PC-3 (cell line): ENCODE data around the gene ZNF862. TPM values are rescaled to one million over a fixed set of nuclear protein-coding genes. Genes with fewer than 3 reads are reported as not detected.
A peak's percentile ranks its signal among the peaks of the same experiment; 100 is the strongest.

ENCODE experiments used
- ATAC-seq: fragments of 200-7000 bp; cut with Tn5 transposase; 2 replicates; pipeline ENCODE4 v1.9.1; 2020; ENCODE audit warnings: mild to moderate bottlenecking, moderate library complexity
- BruUV-seq: library from RNA; stranded (reverse); fragments of 400-500 nt; replicated peaks from 2 replicates; lab custom pipeline; 2021; lab: Mats Ljungman, UMichigan
- CTCF ChIA-PET: fragments of 300-600 bp; sonication (Branson Sonifier 250); formaldehyde crosslinking; loops from one replicate; lab custom pipeline; 2022; ENCODE audit warnings: antibody characterized with exemption; lab: Charles Lee
- POLR2A ChIA-PET: fragments of 300-600 bp; sonication (Branson Sonifier 250); formaldehyde crosslinking; loops from one replicate; lab custom pipeline; 2022; ENCODE audit warnings: antibody characterized with exemption; ENCODE audit not compliant: unreplicated experiment; lab: Charles Lee
- DNase-seq: peaks from one replicate; pipeline ENCODE4 v3.0.0-alpha.2; 2015
- H2AFZ ChIP-seq: fragments of 300-600 bp; sonication (generic); 2 replicates; pipeline ENCODE4 v1.6.0; 2016; ENCODE audit warnings: antibody characterized with exemption, low read length
- H3F3A ChIP-seq: fragments of 300-600 bp; sonication (generic); one replicate; pipeline ENCODE4 v1.6.0; 2017; ENCODE audit warnings: antibody characterized with exemption, low read length, control low read depth, mild to moderate bottlenecking; ENCODE audit not compliant: unreplicated experiment
- H3K27ac ChIP-seq: fragments of 300-600 bp; sonication (generic); 2 replicates; pipeline ENCODE4 v1.5.1; 2016; ENCODE audit warnings: mild to moderate bottlenecking, low read length
- H3K27me3 ChIP-seq: fragments of 300-600 bp; sonication (generic); 2 replicates; pipeline ENCODE4 v1.6.1; 2016; ENCODE audit warnings: low read length, mixed read lengths
- H3K36me3 ChIP-seq: fragments of 300-600 bp; sonication (generic); 2 replicates; pipeline ENCODE4 v1.6.1; 2016; ENCODE audit warnings: low read depth, mixed run types, low read length, mixed read lengths
- H3K4me1 ChIP-seq: fragments of 300-600 bp; sonication (generic); 2 replicates; pipeline ENCODE4 v1.5.1; 2016; ENCODE audit warnings: low read length; ENCODE audit not compliant: insufficient read depth
- H3K4me2 ChIP-seq: fragments of 300-600 bp; sonication (generic); 2 replicates; pipeline ENCODE4 v1.6.0; 2016; ENCODE audit warnings: low read length
- H3K4me3 ChIP-seq: fragments of 300-600 bp; sonication (generic); 2 replicates; pipeline ENCODE4 v1.5.1; 2016; ENCODE audit warnings: mild to moderate bottlenecking, low read length, mixed read lengths
- H3K79me2 ChIP-seq: fragments of 300-600 bp; sonication (generic); 2 replicates; pipeline ENCODE4 v1.6.1; 2017; ENCODE audit warnings: low read length, mixed read lengths
- H3K9ac ChIP-seq: fragments of 300-600 bp; sonication (generic); 2 replicates; pipeline ENCODE4 v1.6.0; 2016; ENCODE audit warnings: mild to moderate bottlenecking, low read length
- H3K9me2 ChIP-seq: fragments of 300-600 bp; sonication (generic); replicated peaks from 2 replicates; pipeline ENCODE4 v1.6.1; 2016; ENCODE audit warnings: mixed run types, low read length, mixed read lengths
- H3K9me3 ChIP-seq: fragments of 300-600 bp; sonication (generic); 2 replicates; pipeline ENCODE4 v1.6.1; 2016; ENCODE audit warnings: low read length, mixed read lengths
- H4K20me1 ChIP-seq: fragments of 300-600 bp; sonication (generic); 2 replicates; pipeline ENCODE4 v1.6.1; 2016; ENCODE audit warnings: low read length, mixed read lengths
- EZH2 ChIP-seq: fragments of 300-600 bp; sonication (generic); IDR thresholded peaks from one replicate; pipeline ENCODE4 v1.6.1; 2017; ENCODE audit warnings: antibody characterized with exemption, mild to moderate bottlenecking, low read length; ENCODE audit not compliant: unreplicated experiment
- EZH2phosphoT487 ChIP-seq: fragments of 300-600 bp; sonication (generic); IDR thresholded peaks from 2 replicates; pipeline ENCODE4 v1.6.1; 2018; ENCODE audit warnings: mild to moderate bottlenecking, antibody characterized with exemption, low read length, borderline replicate concordance
- intact Hi-C: fragments of 100-400 bp; cut with micrococcal nuclease; formaldehyde crosslinking; loops from 2 replicates; pipeline ENCODE4 v1.9.0; 2023
- total RNA-seq: library from RNA; depleted of rRNA; stranded (reverse); fragments of >200 nt; gene quantifications from 2 replicates; pipeline ENCODE4 v1.2.3, GENCODE V29; 2014
- TF ChIP-seq, protein P1 (sequence below): fragments of 300-600 bp; sonication (generic); conservative IDR thresholded peaks from 2 replicates; pipeline ENCODE4 v1.5.1; 2017; ENCODE audit warnings: antibody characterized with exemption, low read depth, mild to moderate bottlenecking, low read length

The ZNF862 gene
- total RNA-seq, 1 experiment from 2014 or later = 3.0 TPM

GRCh38 chr7:149882248-149883047 lies 44.3 kb downstream of the ZNF862 start:
- Histone ChIP-seq H3K27ac (no peak overlapping the region), H3K4me2 (no peak overlapping the region), H3K4me1 (no peaks in the 10 kb centered on the region), H3K9ac (no peak overlapping the region), H3K9me3 (no peaks in the 10 kb centered on the region), H3K79me2 (no peaks in the 10 kb centered on the region), H3K9me2 (no peaks in the 10 kb centered on the region), H3K4me3 (no peak overlapping the region), H3F3A (no peaks in the 10 kb centered on the region), H3K36me3 (no peaks in the 10 kb centered on the region), H4K20me1 (no peaks in the 10 kb centered on the region), H3K27me3 (no peaks in the 10 kb centered on the region), H2AFZ (no peak overlapping the region)
- BruUV-seq = no TSS peak
- ATAC-seq = no peak
- CTCF ChIA-PET = no interaction called here
- intact Hi-C loops = loop anchor here (5.0 to 10.0 kb wide), 2 partner anchors 162 to 395 kb away; no protein-coding TSS in a partner anchor
- POLR2A ChIA-PET = no interaction called here
- TF ChIP-seq EZH2phosphoT487 = no peak
- TF ChIP-seq, protein P1, sequence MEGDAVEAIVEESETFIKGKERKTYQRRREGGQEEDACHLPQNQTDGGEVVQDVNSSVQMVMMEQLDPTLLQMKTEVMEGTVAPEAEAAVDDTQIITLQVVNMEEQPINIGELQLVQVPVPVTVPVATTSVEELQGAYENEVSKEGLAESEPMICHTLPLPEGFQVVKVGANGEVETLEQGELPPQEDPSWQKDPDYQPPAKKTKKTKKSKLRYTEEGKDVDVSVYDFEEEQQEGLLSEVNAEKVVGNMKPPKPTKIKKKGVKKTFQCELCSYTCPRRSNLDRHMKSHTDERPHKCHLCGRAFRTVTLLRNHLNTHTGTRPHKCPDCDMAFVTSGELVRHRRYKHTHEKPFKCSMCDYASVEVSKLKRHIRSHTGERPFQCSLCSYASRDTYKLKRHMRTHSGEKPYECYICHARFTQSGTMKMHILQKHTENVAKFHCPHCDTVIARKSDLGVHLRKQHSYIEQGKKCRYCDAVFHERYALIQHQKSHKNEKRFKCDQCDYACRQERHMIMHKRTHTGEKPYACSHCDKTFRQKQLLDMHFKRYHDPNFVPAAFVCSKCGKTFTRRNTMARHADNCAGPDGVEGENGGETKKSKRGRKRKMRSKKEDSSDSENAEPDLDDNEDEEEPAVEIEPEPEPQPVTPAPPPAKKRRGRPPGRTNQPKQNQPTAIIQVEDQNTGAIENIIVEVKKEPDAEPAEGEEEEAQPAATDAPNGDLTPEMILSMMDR = no peak
- no peak for DNase-seq

GRCh38 chr7:149883048-149883438 lies 44.9 kb downstream of the ZNF862 start:
- no peak overlapping the region for H3K9ac ChIP-seq
- H3K4me3 ChIP-seq = no peak overlapping the region
- POLR2A ChIA-PET = no interaction called here
- H3K79me2 ChIP-seq = no peaks in the 10 kb centered on the region
- no peak overlapping the region for H3K27ac ChIP-seq
- no TSS peak for BruUV-seq
- H3K9me2 ChIP-seq = no peaks in the 10 kb centered on the region
- H3K36me3 ChIP-seq = no peaks in the 10 kb centered on the region
- TF ChIP-seq EZH2phosphoT487 (no peak), EZH2 (no peak)
- TF ChIP-seq, protein P1 = no peak
- CTCF ChIA-PET = no interaction called here
- no peak overlapping the region for H3K4me2 ChIP-seq
- H2AFZ ChIP-seq = no peak overlapping the region
- DNase-seq (no peak), ATAC-seq (no peak)
- no peaks in the 10 kb centered on the region for H3F3A ChIP-seq
- H4K20me1 ChIP-seq = no peaks in the 10 kb centered on the region
- intact Hi-C loops = loop anchor here (5.0 to 10.0 kb wide), 2 partner anchors 162 to 394 kb away; no protein-coding TSS in a partner anchor
- H3K9me3 ChIP-seq = no peaks in the 10 kb centered on the region
- no peaks in the 10 kb centered on the region for H3K4me1 ChIP-seq
- no peaks in the 10 kb centered on the region for H3K27me3 ChIP-seq

- peak; percentile 47 for DNase-seq
Observed at GRCh38 chr7:149883452-149883861, 45.3 kb downstream of the ZNF862 start.

More at GRCh38 chr7:149883452-149883861, 45.3 kb downstream of the ZNF862 start:
- H3K4me1 ChIP-seq = no peaks in the 10 kb centered on the region
- no peaks in the 10 kb centered on the region for H3K9me3 ChIP-seq
- no peak overlapping the region for H3K4me3 ChIP-seq
- TF ChIP-seq, protein P1 = peak; percentile 68
- TF ChIP-seq EZH2 (no peak), EZH2phosphoT487 (no peak)
- H3K27ac ChIP-seq = no peak overlapping the region
- no peak overlapping the region for H2AFZ ChIP-seq
- intact Hi-C loops = loop anchor here (5.0 to 10.0 kb wide), 2 partner anchors 161 to 394 kb away; no protein-coding TSS in a partner anchor
- no peaks in the 10 kb centered on the region for H3K27me3 ChIP-seq
- H3K9ac ChIP-seq = no peak overlapping the region
- no peaks in the 10 kb centered on the region for H4K20me1 ChIP-seq
- no peaks in the 10 kb centered on the region for H3F3A ChIP-seq
- ATAC-seq = peak; percentile 79
- POLR2A ChIA-PET = no interaction called here
- no peaks in the 10 kb centered on the region for H3K9me2 ChIP-seq
- BruUV-seq = no TSS peak
- CTCF ChIA-PET = no interaction called here
- no peaks in the 10 kb centered on the region for H3K36me3 ChIP-seq
- H3K79me2 ChIP-seq = no peaks in the 10 kb centered on the region
- no peak overlapping the region for H3K4me2 ChIP-seq
